Endothelial cell of umbilical vein (primary cell): Measurements from ENCODE around the gene KRTAP26-1. TPM values are rescaled to one million over a fixed set of nuclear protein-coding genes. Genes with fewer than 3 reads are reported as not detected.

Experiments used
- BruUV-seq: library from RNA; stranded (reverse); fragments of 400-500 nt; replicated peaks from 2 replicates; lab custom pipeline; 2021; lab: Mats Ljungman, UMichigan
- CTCF ChIA-PET: fragments of 300-600, 350-600 bp; sonication (Branson Sonifier 250); formaldehyde crosslinking; loops from one replicate; lab custom pipeline; 2021; ENCODE audit warnings: antibody characterized with exemption, inconsistent platforms; lab: Charles Lee
- POLR2A ChIA-PET: fragments of 300-600, 350-600 bp; sonication (Branson Sonifier 250); formaldehyde crosslinking; loops from one replicate; lab custom pipeline; 2021; ENCODE audit warnings: antibody characterized with exemption, inconsistent platforms; lab: Charles Lee
- DNase-seq: peaks from one replicate; pipeline ENCODE4 v3.0.0-alpha.2; 2011; ENCODE audit warnings: low read depth, low spot score
- FAIRE-seq: peaks from 2 replicates; lab custom pipeline; 2011; peaks lifted over from hg19 to GRCh38; lab: Jason Lieb, UNC
- H2AFZ ChIP-seq: 2 replicates; pipeline ENCODE4 v1.6.0; 2012; ENCODE audit warnings: low read depth, low read length, control low read depth, inconsistent platforms
- H3K27ac ChIP-seq: 2 replicates; pipeline ENCODE4 v1.5.1; 2011; ENCODE audit warnings: low read depth, mild to moderate bottlenecking, control low read depth, low read length, moderate library complexity; ENCODE audit not compliant: insufficient read depth
- H3K27me3 ChIP-seq, 2 experiments: 2 replicates each; pipeline versions ENCODE4 v1.6.0 to v1.6.1; 2011; ENCODE audit warnings: low read length in 2 of 2, mixed read lengths in 1 of 2; ENCODE audit not compliant: control insufficient read depth in 2 of 2, insufficient read depth in 2 of 2
- H3K36me3 ChIP-seq, 2 experiments: 2 replicates in 1 of 2; 3 replicates in 1 of 2; pipeline ENCODE4 v1.5.1; 2011; ENCODE audit warnings: low read length in 2 of 2, mild to moderate bottlenecking in 1 of 2, moderate library complexity in 1 of 2; ENCODE audit not compliant: control insufficient read depth in 2 of 2, insufficient read depth in 2 of 2; ENCODE audit errors: extremely low read depth in 1 of 2
- H3K4me1 ChIP-seq: 3 replicates; pipeline ENCODE4 v1.5.1; 2011; ENCODE audit warnings: mild to moderate bottlenecking, low read length; ENCODE audit not compliant: control insufficient read depth, insufficient read depth; ENCODE audit errors: extremely low read depth
- H3K4me2 ChIP-seq: 2 replicates; pipeline ENCODE4 v1.6.1; 2011; ENCODE audit warnings: low read length, control low read depth, mixed read lengths; ENCODE audit not compliant: insufficient read depth
- H3K4me3 ChIP-seq, 3 experiments: fragments of 200-600 bp in 1 of 3; sonication (generic), shearing (Covaris generic) in 1 of 3; replicated peaks in 1 of 3; 2 replicates each; pipeline ENCODE4 v1.5.1; 2011 to 2016; ENCODE audit warnings: control low read depth in 3 of 3, low read length in 3 of 3, mild to moderate bottlenecking in 2 of 3, inconsistent platforms in 1 of 3, low read depth in 1 of 3, moderate library complexity in 1 of 3; ENCODE audit not compliant: insufficient read depth in 1 of 3
- H3K79me2 ChIP-seq: 2 replicates; pipeline ENCODE4 v1.6.0; 2012; ENCODE audit warnings: low read length, inconsistent platforms; ENCODE audit not compliant: control insufficient read depth, insufficient read depth
- H3K9ac ChIP-seq: replicated peaks from 2 replicates; pipeline ENCODE3; 2011; ENCODE audit warnings: low read length, control low read depth; ENCODE audit not compliant: insufficient read depth; ENCODE audit errors: extremely low read depth
- H3K9me1 ChIP-seq: replicated peaks from 3 replicates; pipeline ENCODE4 v1.6.0; 2011; ENCODE audit warnings: mild to moderate bottlenecking, low read length; ENCODE audit not compliant: control insufficient read depth, insufficient read depth; ENCODE audit errors: extremely low read depth
- H3K9me3 ChIP-seq: replicated peaks from 2 replicates; pipeline ENCODE4 v1.5.1; 2012; ENCODE audit warnings: low read length, inconsistent platforms; ENCODE audit not compliant: control insufficient read depth, insufficient read depth
- H4K20me1 ChIP-seq: replicated peaks from 2 replicates; pipeline ENCODE3; 2011; ENCODE audit warnings: mild to moderate bottlenecking, low read length; ENCODE audit not compliant: control insufficient read depth, insufficient read depth; ENCODE audit errors: extremely low read depth
- CTCF ChIP-seq, 2 donors: IDR thresholded peaks; 1 replicate in 1 of 2; 2 replicates in 1 of 2; pipeline ENCODE4 v1.5.1; 2011; ENCODE audit warnings: low read length in 2 of 2, mild to moderate bottlenecking in 2 of 2, moderate library complexity in 2 of 2, control low read depth in 1 of 2, inconsistent platforms in 1 of 2, low read depth in 1 of 2; ENCODE audit not compliant: insufficient read depth in 1 of 2; ENCODE audit errors: extremely low read depth in 1 of 2
- EZH2 ChIP-seq: IDR thresholded peaks from 2 replicates; pipeline ENCODE4 v1.6.1; 2012; ENCODE audit warnings: borderline replicate concordance, low read depth, mild to moderate bottlenecking, moderate library complexity, low read length, inconsistent platforms; ENCODE audit not compliant: severe bottlenecking
- FOS ChIP-seq: IDR thresholded peaks from 2 replicates; pipeline ENCODE4 v1.6.1; 2011; ENCODE audit warnings: mild to moderate bottlenecking, low read length, moderate library complexity, borderline replicate concordance; ENCODE audit not compliant: insufficient read depth
- GATA2 ChIP-seq: IDR thresholded peaks from 2 replicates; pipeline ENCODE4 v1.7.0; 2011; ENCODE audit warnings: low read depth, mild to moderate bottlenecking, moderate library complexity, mixed read lengths, low read length; ENCODE audit not compliant: insufficient read length, insufficient read depth
- JUN ChIP-seq: IDR thresholded peaks from 2 replicates; pipeline ENCODE4 v1.6.1; 2011; ENCODE audit warnings: borderline replicate concordance, low read depth; ENCODE audit not compliant: insufficient read length, insufficient read depth
- MAX ChIP-seq: IDR thresholded peaks from 2 replicates; pipeline ENCODE4 v1.6.1; 2011; ENCODE audit not compliant: insufficient read depth, insufficient read length
- MYC ChIP-seq: IDR thresholded peaks from one replicate; pipeline ENCODE4 v1.6.1; 2011; ENCODE audit warnings: mild to moderate bottlenecking, low read depth, low read length
- POLR2A ChIP-seq: IDR thresholded peaks from 2 replicates; pipeline ENCODE4 v1.6.1; 2012; ENCODE audit warnings: low read depth, mild to moderate bottlenecking, control low read depth, low read length
- POLR2AphosphoS5 ChIP-seq: IDR thresholded peaks from 2 replicates; pipeline ENCODE4 v1.6.1; 2012; ENCODE audit warnings: low read depth, mild to moderate bottlenecking, control low read depth, low read length, moderate library complexity; ENCODE audit not compliant: insufficient read depth
- dilution Hi-C: fragments of 300-500 bp; cut with MboI; formaldehyde crosslinking; loops from one replicate; pipeline ENCODE4 v1.15.0; 2019; ENCODE audit warnings: low sequenced_read_pairs; ENCODE audit not compliant: extremely low pct_ligation_motif_present
- intact Hi-C: fragments of 100-400 bp; cut with micrococcal nuclease; formaldehyde crosslinking; loops from one replicate; pipeline ENCODE4 v1.10.0; 2022
- polyA plus RNA-seq, 4 experiments: library from polyadenylated mRNA; depleted of rRNA in 3 of 4; stranded (reverse) in 3 of 4; unstranded in 1 of 4; fragments of >200 nt; gene quantifications; 2 replicates each; pipeline versions ENCODE4 v1.2.1 to v1.2.3, GENCODE V29; 2011 to 2012; ENCODE audit warnings: missing spikeins in 1 of 4
- total RNA-seq: library from RNA; stranded (reverse); gene quantifications from 2 replicates; pipeline ENCODE4 v1.2.3, GENCODE V29; 2021

Gene KRTAP26-1
- total and polyA plus RNA-seq, 2 donors (not counting 3 experiments of a cell fraction or from before 2014, with no cell fraction given): not detected

GRCh38 chr21:30355906-30356305 is 35.8 kb upstream of the KRTAP26-1 start:
- intact Hi-C loops (no loop called here), dilution Hi-C loops (no loop called here)
- Histone ChIP-seq H3K27me3 (no peaks in the 10 kb centered on the region), H2AFZ (no peak overlapping the region), H3K27ac (no peak overlapping the region), H3K9me1 (no peaks in the 10 kb centered on the region), H3K9me3 (peaks cover 6% of the 10 kb centered on the region), H3K4me1 (no peaks in the 10 kb centered on the region), H3K9ac (no peak overlapping the region), H4K20me1 (no peaks in the 10 kb centered on the region), H3K79me2 (no peaks in the 10 kb centered on the region), H3K36me3 (no peaks in the 10 kb centered on the region), H3K4me3 (no peak overlapping the region), H3K4me2 (no peak overlapping the region)
- BruUV-seq: no TSS peak
- POLR2A ChIA-PET: no interaction called here
- TF ChIP-seq POLR2A (no peak), JUN (no peak), GATA2 (no peak), MYC (no peak), FOS (no peak), POLR2AphosphoS5 (no peak), EZH2 (no peak), CTCF (IDR thresholded peaks at IDR 0.05; ENCODE audit: extremely low read depth in 1 of 2, insufficient read depth in 1 of 2, low read depth in 1 of 2, low read length in 2 of 2) (no peak), MAX (no peak)
- CTCF ChIA-PET: no interaction called here
- FAIRE-seq (no peak), DNase-seq (no peak)
